Measurements from ENCODE around the gene ALDH3B1. TPM values are rescaled to one million over a fixed set of nuclear protein-coding genes. Genes with fewer than 3 reads are reported as not detected.
"Not testable (repeated sequence)": the region's sequence is repeated elsewhere in the genome, so short reads cannot be mapped to it uniquely, and the experiment has no call there.

ALDH3B1 gene
- total RNA-seq, 2 donors from 2014 or later, result 1.1 TPM

GRCh38 chr11:67991347-67992121 lies 18.6 kb upstream of the ALDH3B1 start:
- DNase-seq; H3K4me1 Mint-ChIP-seq; H3K27ac Mint-ChIP-seq; H3K9me3 ChIP-seq (ENCODE audit: control insufficient read depth, low read length, poor library complexity, severe bottlenecking); H3K36me3 Mint-ChIP-seq (ENCODE audit: low read depth); ATAC-seq; H3K27me3 Mint-ChIP-seq; H3K4me3 Mint-ChIP-seq: not testable (repeated sequence)

- ATAC-seq; H3K27me3 Mint-ChIP-seq; H3K9me3 ChIP-seq (ENCODE audit: control insufficient read depth, low read length, poor library complexity, severe bottlenecking); H3K36me3 Mint-ChIP-seq (ENCODE audit: low read depth); H3K4me3 Mint-ChIP-seq; H3K27ac Mint-ChIP-seq: not testable (repeated sequence)
- peak in 2 of 3 donors; percentile 19 to 33 for DNase-seq
- peaks cover 24% of the 10 kb centered on the region for H3K4me1 Mint-ChIP-seq
Measured at GRCh38 chr11:67993821-67994220, 16.3 kb upstream of the ALDH3B1 start.

- H3K27ac Mint-ChIP-seq, H3K27me3 Mint-ChIP-seq: not testable (repeated sequence)
Measured at GRCh38 chr11:67994387-67994786, 15.7 kb upstream of the ALDH3B1 start.

GRCh38 chr11:67995129-67995528 lies 15.0 kb upstream of the ALDH3B1 start:
- not testable (repeated sequence) for H3K9me3 ChIP-seq (ENCODE audit: control insufficient read depth, low read length, poor library complexity, severe bottlenecking); H3K27me3 Mint-ChIP-seq; H3K4me3 Mint-ChIP-seq; ATAC-seq; DNase-seq; H3K36me3 Mint-ChIP-seq (ENCODE audit: low read depth); H3K27ac Mint-ChIP-seq
- peaks cover 24% of the 10 kb centered on the region for H3K4me1 Mint-ChIP-seq

More at GRCh38 chr11:67994387-67994786, 15.7 kb upstream of the ALDH3B1 start:
- not testable (repeated sequence) for H3K36me3 Mint-ChIP-seq (ENCODE audit: low read depth); ATAC-seq; DNase-seq; H3K9me3 ChIP-seq (ENCODE audit: control insufficient read depth, low read length, poor library complexity, severe bottlenecking); H3K4me3 Mint-ChIP-seq
- peaks cover 24% of the 10 kb centered on the region for H3K4me1 Mint-ChIP-seq

- not testable (repeated sequence) for H3K27me3 Mint-ChIP-seq
Measured at GRCh38 chr11:67995579-67995978, 14.5 kb upstream of the ALDH3B1 start.

GRCh38 chr11:67996051-67996450 lies 14.1 kb upstream of the ALDH3B1 start:
- H3K4me3 Mint-ChIP-seq, result no peak overlapping the region
- H3K27ac Mint-ChIP-seq, result no peak overlapping the region
- DNase-seq (no peak), ATAC-seq (no peak)
- H3K4me1 Mint-ChIP-seq, result peaks cover 24% of the 10 kb centered on the region
- H3K9me3 ChIP-seq (ENCODE audit: control insufficient read depth, low read length, poor library complexity, severe bottlenecking), result no peaks in the 10 kb centered on the region
- H3K36me3 Mint-ChIP-seq (ENCODE audit: low read depth), result no peaks in the 10 kb centered on the region
- no peaks in the 10 kb centered on the region for H3K27me3 Mint-ChIP-seq

More at GRCh38 chr11:67995579-67995978, 14.5 kb upstream of the ALDH3B1 start:
- not testable (repeated sequence) for ATAC-seq; H3K9me3 ChIP-seq (ENCODE audit: control insufficient read depth, low read length, poor library complexity, severe bottlenecking); DNase-seq; H3K27ac Mint-ChIP-seq; H3K4me3 Mint-ChIP-seq; H3K36me3 Mint-ChIP-seq (ENCODE audit: low read depth)
- peaks cover 24% of the 10 kb centered on the region for H3K4me1 Mint-ChIP-seq

GRCh38 chr11:67996622-67997474 lies 13.3 kb upstream of the ALDH3B1 start:
- ATAC-seq (peak; percentile 72), DNase-seq (no peak)
- Mint-ChIP-seq H3K27ac (no peak overlapping the region), H3K36me3 (ENCODE audit: low read depth) (no peaks in the 10 kb centered on the region), H3K27me3 (no peaks in the 10 kb centered on the region), H3K4me3 (peak overlapping the region; percentile 52), H3K4me1 (peaks cover 24% of the 10 kb centered on the region)
- no peaks in the 10 kb centered on the region for H3K9me3 ChIP-seq (ENCODE audit: control insufficient read depth, low read length, poor library complexity, severe bottlenecking)

GRCh38 chr11:67997475-67997921 lies 12.6 kb upstream of the ALDH3B1 start:
- Mint-ChIP-seq H3K36me3 (ENCODE audit: low read depth) (no peaks in the 10 kb centered on the region), H3K4me3 (peak overlapping the region; percentile 52)

GRCh38 chr11:67998150-67999045 lies 11.7 kb upstream of the ALDH3B1 start:
- Mint-ChIP-seq H3K36me3 (ENCODE audit: low read depth) (no peaks in the 10 kb centered on the region), H3K27me3 (no peaks in the 10 kb centered on the region), H3K4me1 (peaks cover 26% of the 10 kb centered on the region), H3K27ac (peak overlapping the region; percentile 62), H3K4me3 (peak overlapping the region; percentile 80)
- ATAC-seq (peak; percentile 50), DNase-seq (no peak)
- no peaks in the 10 kb centered on the region for H3K9me3 ChIP-seq (ENCODE audit: control insufficient read depth, low read length, poor library complexity, severe bottlenecking)

More at GRCh38 chr11:67997475-67997921, 12.6 kb upstream of the ALDH3B1 start:
- Mint-ChIP-seq H3K27ac (no peak overlapping the region), H3K27me3 (no peaks in the 10 kb centered on the region), H3K4me1 (peaks cover 26% of the 10 kb centered on the region)
- no peak for DNase-seq
- no peaks in the 10 kb centered on the region for H3K9me3 ChIP-seq (ENCODE audit: control insufficient read depth, low read length, poor library complexity, severe bottlenecking)
- no peak for ATAC-seq

GRCh38 chr11:67999201-67999629 lies 10.9 kb upstream of the ALDH3B1 start:
- no peak overlapping the region for H3K4me3 Mint-ChIP-seq
- ATAC-seq, result no peak
- H3K36me3 Mint-ChIP-seq (ENCODE audit: low read depth), result no peaks in the 10 kb centered on the region
- no peaks in the 10 kb centered on the region for H3K9me3 ChIP-seq (ENCODE audit: control insufficient read depth, low read length, poor library complexity, severe bottlenecking)
- no peak overlapping the region for H3K27ac Mint-ChIP-seq
- peaks cover 24% of the 10 kb centered on the region for H3K4me1 Mint-ChIP-seq
- H3K27me3 Mint-ChIP-seq, result no peaks in the 10 kb centered on the region
- DNase-seq, result no peak

- Mint-ChIP-seq H3K27me3 (no peaks in the 10 kb centered on the region), H3K27ac (peak overlapping the region; percentile 24), H3K4me1 (peaks cover 22% of the 10 kb centered on the region), H3K4me3 (no peak overlapping the region), H3K36me3 (ENCODE audit: low read depth) (no peaks in the 10 kb centered on the region)
- ATAC-seq (no peak), DNase-seq (no peak)
- no peaks in the 10 kb centered on the region for H3K9me3 ChIP-seq (ENCODE audit: control insufficient read depth, low read length, poor library complexity, severe bottlenecking)
Measured at GRCh38 chr11:67999704-68000103, 10.4 kb upstream of the ALDH3B1 start.

- H3K9me3 ChIP-seq (ENCODE audit: control insufficient read depth, low read length, poor library complexity, severe bottlenecking), result no peaks in the 10 kb centered on the region
- Mint-ChIP-seq H3K36me3 (ENCODE audit: low read depth) (no peaks in the 10 kb centered on the region), H3K4me3 (peak overlapping the region; percentile 75), H3K27ac (peak overlapping the region; percentile 41), H3K4me1 (peaks cover 16% of the 10 kb centered on the region), H3K27me3 (no peaks in the 10 kb centered on the region)
- ATAC-seq, result no peak
- DNase-seq, result no peak
Measured at GRCh38 chr11:68002575-68002937, 7.6 kb upstream of the ALDH3B1 start.
